Measurements from ENCODE around the gene UQCC3. TPM values are rescaled to one million over a fixed set of nuclear protein-coding genes. Genes with fewer than 3 reads are reported as not detected.

Gene UQCC3
- total and polyA plus RNA-seq, 2 of the 13 experiments (the other 11 are each of a cell fraction or from before 2014, with no cell fraction given) = 7.7 to 16.0 TPM

DNA sequence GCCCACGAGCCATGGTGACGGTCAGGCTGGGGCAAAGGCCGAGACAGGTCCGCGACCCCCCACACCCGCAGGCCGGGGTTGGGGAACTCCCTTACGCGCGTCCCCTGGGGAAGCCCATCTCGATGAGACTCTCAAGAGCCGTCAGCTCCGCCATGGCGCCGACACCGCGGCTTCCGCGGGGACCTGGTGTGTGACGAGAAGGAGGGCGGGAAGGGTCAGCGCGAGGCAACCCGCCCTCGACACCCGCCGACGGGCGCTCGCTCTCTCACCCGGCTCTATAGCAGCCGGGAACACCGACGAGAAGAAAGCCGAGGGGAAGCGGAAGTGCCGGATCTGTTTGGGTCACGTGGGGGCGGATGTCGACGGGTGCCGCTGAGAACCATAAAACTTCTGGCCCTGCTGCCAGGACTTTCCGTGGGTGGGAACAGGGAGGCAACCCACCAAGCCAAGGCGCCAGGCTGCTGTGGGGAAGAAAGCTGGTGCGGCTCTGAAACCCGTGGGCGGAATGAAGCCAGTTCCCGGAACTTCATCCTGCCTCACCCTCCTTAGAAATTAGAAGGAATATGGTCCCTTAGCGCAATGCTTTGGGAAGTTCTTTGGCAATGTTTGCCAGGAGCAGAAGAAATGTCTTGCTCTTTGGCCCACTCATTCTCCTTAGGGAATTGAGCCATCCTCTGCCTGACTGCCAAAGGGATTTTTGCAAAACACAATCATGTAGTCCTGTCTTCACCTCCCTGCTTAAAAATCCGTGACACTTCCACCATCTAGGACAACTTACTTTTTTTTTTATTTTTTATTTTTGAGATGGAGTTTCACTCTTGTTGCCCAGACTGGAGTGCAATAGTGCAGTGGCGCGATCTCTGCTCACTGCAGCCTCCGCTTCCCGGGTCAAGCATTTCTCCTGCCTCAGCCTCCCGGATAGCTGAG is 7.6 kb downstream of the UQCC3 start, which contains the start of gene UBXN1 (continued):
- TF ChIP-seq ZNF83 (CRISPR knock-in tag; IDR thresholded peaks at IDR 0.05; ENCODE audit: borderline replicate concordance) = peak; percentile 15; the same call in 1 of the 2 replicates
- TF ChIP-seq ZNF878 (CRISPR knock-in tag; IDR thresholded peaks at IDR 0.05) = peak; percentile 72; the same call in 1 of the 2 replicates
- TF ChIP-seq, protein P1, sequence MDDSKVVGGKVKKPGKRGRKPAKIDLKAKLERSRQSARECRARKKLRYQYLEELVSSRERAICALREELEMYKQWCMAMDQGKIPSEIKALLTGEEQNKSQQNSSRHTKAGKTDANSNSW (CRISPR knock-in tag; IDR thresholded peaks at IDR 0.05; ENCODE audit: borderline replicate concordance) = 0 out of 2 replicates have a peak, but pooled peaks have one; percentile 33
- TF ChIP-seq ASH2L (IDR thresholded peaks at IDR 0.05; ENCODE audit: insufficient read length, low read depth, low read length) = peak; percentile 91
- TF ChIP-seq MIXL1 (CRISPR knock-in tag; IDR thresholded peaks at IDR 0.05) = peak; percentile 69; the same call in 1 of the 2 replicates
- peak; percentile 62 for TF ChIP-seq ZNF547 (CRISPR knock-in tag; IDR thresholded peaks at IDR 0.05)
- TF ChIP-seq JUND (CRISPR knock-in tag; IDR thresholded peaks at IDR 0.05) = no peak
- TF ChIP-seq, protein P2, sequence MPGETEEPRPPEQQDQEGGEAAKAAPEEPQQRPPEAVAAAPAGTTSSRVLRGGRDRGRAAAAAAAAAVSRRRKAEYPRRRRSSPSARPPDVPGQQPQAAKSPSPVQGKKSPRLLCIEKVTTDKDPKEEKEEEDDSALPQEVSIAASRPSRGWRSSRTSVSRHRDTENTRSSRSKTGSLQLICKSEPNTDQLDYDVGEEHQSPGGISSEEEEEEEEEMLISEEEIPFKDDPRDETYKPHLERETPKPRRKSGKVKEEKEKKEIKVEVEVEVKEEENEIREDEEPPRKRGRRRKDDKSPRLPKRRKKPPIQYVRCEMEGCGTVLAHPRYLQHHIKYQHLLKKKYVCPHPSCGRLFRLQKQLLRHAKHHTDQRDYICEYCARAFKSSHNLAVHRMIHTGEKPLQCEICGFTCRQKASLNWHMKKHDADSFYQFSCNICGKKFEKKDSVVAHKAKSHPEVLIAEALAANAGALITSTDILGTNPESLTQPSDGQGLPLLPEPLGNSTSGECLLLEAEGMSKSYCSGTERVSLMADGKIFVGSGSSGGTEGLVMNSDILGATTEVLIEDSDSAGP (CRISPR knock-in tag; IDR thresholded peaks at IDR 0.05; ENCODE audit: borderline replicate concordance) = peak; percentile 85; the same call in 1 of the 2 replicates
- no peak for TF ChIP-seq ZNF644 (CRISPR knock-in tag; IDR thresholded peaks at IDR 0.05; ENCODE audit: low read depth)
- no peak for TF ChIP-seq HMGA1 (CRISPR knock-in tag; conservative IDR thresholded peaks at IDR 0.05)
- TF ChIP-seq, protein P3, sequence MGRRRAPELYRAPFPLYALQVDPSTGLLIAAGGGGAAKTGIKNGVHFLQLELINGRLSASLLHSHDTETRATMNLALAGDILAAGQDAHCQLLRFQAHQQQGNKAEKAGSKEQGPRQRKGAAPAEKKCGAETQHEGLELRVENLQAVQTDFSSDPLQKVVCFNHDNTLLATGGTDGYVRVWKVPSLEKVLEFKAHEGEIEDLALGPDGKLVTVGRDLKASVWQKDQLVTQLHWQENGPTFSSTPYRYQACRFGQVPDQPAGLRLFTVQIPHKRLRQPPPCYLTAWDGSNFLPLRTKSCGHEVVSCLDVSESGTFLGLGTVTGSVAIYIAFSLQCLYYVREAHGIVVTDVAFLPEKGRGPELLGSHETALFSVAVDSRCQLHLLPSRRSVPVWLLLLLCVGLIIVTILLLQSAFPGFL (CRISPR knock-in tag; IDR thresholded peaks at IDR 0.05) = no peak
- no peak for TF ChIP-seq ATAD3A (CRISPR knock-in tag; IDR thresholded peaks at IDR 0.05)
- TF ChIP-seq, protein P4, sequence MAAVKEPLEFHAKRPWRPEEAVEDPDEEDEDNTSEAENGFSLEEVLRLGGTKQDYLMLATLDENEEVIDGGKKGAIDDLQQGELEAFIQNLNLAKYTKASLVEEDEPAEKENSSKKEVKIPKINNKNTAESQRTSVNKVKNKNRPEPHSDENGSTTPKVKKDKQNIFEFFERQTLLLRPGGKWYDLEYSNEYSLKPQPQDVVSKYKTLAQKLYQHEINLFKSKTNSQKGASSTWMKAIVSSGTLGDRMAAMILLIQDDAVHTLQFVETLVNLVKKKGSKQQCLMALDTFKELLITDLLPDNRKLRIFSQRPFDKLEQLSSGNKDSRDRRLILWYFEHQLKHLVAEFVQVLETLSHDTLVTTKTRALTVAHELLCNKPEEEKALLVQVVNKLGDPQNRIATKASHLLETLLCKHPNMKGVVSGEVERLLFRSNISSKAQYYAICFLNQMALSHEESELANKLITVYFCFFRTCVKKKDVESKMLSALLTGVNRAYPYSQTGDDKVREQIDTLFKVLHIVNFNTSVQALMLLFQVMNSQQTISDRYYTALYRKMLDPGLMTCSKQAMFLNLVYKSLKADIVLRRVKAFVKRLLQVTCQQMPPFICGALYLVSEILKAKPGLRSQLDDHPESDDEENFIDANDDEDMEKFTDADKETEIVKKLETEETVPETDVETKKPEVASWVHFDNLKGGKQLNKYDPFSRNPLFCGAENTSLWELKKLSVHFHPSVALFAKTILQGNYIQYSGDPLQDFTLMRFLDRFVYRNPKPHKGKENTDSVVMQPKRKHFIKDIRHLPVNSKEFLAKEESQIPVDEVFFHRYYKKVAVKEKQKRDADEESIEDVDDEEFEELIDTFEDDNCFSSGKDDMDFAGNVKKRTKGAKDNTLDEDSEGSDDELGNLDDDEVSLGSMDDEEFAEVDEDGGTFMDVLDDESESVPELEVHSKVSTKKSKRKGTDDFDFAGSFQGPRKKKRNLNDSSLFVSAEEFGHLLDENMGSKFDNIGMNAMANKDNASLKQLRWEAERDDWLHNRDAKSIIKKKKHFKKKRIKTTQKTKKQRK (IDR thresholded peaks at IDR 0.05; ENCODE audit: low read length) = no peak
- TF ChIP-seq RXRA (CRISPR knock-in tag; IDR thresholded peaks at IDR 0.05) = peak; percentile 49; the same call in 1 of the 2 replicates
- TF ChIP-seq ZNF33B (CRISPR knock-in tag; IDR thresholded peaks at IDR 0.05) = no peak
- TF ChIP-seq, protein P5, sequence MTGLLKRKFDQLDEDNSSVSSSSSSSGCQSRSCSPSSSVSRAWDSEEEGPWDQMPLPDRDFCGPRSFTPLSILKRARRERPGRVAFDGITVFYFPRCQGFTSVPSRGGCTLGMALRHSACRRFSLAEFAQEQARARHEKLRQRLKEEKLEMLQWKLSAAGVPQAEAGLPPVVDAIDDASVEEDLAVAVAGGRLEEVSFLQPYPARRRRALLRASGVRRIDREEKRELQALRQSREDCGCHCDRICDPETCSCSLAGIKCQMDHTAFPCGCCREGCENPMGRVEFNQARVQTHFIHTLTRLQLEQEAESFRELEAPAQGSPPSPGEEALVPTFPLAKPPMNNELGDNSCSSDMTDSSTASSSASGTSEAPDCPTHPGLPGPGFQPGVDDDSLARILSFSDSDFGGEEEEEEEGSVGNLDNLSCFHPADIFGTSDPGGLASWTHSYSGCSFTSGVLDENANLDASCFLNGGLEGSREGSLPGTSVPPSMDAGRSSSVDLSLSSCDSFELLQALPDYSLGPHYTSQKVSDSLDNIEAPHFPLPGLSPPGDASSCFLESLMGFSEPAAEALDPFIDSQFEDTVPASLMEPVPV (CRISPR knock-in tag; IDR thresholded peaks at IDR 0.05) = peak; percentile 40; the same call in 1 of the 2 replicates
- TF ChIP-seq, protein P6, sequence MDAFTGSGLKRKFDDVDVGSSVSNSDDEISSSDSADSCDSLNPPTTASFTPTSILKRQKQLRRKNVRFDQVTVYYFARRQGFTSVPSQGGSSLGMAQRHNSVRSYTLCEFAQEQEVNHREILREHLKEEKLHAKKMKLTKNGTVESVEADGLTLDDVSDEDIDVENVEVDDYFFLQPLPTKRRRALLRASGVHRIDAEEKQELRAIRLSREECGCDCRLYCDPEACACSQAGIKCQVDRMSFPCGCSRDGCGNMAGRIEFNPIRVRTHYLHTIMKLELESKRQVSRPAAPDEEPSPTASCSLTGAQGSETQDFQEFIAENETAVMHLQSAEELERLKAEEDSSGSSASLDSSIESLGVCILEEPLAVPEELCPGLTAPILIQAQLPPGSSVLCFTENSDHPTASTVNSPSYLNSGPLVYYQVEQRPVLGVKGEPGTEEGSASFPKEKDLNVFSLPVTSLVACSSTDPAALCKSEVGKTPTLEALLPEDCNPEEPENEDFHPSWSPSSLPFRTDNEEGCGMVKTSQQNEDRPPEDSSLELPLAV (CRISPR knock-in tag; conservative IDR thresholded peaks at IDR 0.05; ENCODE audit: low read depth) = no peak
- TF ChIP-seq YY1 (IDR thresholded peaks at IDR 0.05; ENCODE audit: insufficient read depth, insufficient replicate concordance, low read depth, low read length) = peak; percentile 70
